DND-41 (cell line): ENCODE measurements around the gene ADGRG7.

Experiments
- ATAC-seq: fragments of 200-7000 bp; cut with Tn5 transposase; 3 replicates; pipeline ENCODE4 v1.9.1; 2021; ENCODE audit warnings: low read depth; ENCODE audit not compliant: insufficient read depth
- DNase-seq: peaks from one replicate; pipeline ENCODE4 v3.0.0-alpha.2; 2020
- H2AFZ ChIP-seq: 2 replicates; pipeline ENCODE4 v1.6.0; 2012; ENCODE audit warnings: low read depth, low read length
- H3K27ac ChIP-seq: 2 replicates; pipeline ENCODE4 v1.5.1; 2012; ENCODE audit warnings: low read length, inconsistent platforms
- H3K27me3 ChIP-seq: fragments of 200-600 bp; sonication (generic); 2 replicates; pipeline ENCODE4 v1.6.0; 2012; ENCODE audit warnings: low read length, mild to moderate bottlenecking, inconsistent platforms; ENCODE audit not compliant: insufficient read depth, poor library complexity
- H3K36me3 ChIP-seq: 2 replicates; pipeline ENCODE4 v1.5.1; 2012; ENCODE audit warnings: low read length, inconsistent platforms; ENCODE audit not compliant: insufficient read depth
- H3K4me1 ChIP-seq: 2 replicates; pipeline ENCODE4 v1.5.1; 2012; ENCODE audit warnings: mild to moderate bottlenecking, low read length; ENCODE audit not compliant: insufficient read depth
- H3K4me2 ChIP-seq: 2 replicates; pipeline ENCODE4 v1.6.0; 2012; ENCODE audit warnings: mild to moderate bottlenecking, moderate library complexity, low read length, inconsistent platforms; ENCODE audit not compliant: insufficient read depth
- H3K4me3 ChIP-seq, 2 experiments: fragments of 200-600 bp in 1 of 2; shearing (Covaris generic) in 1 of 2; 2 replicates each; pipeline ENCODE4 v1.5.1; 2012 to 2016; ENCODE audit warnings: inconsistent platforms in 2 of 2, low read length in 2 of 2, mild to moderate bottlenecking in 2 of 2, low read depth in 1 of 2, moderate library complexity in 1 of 2
- H3K79me2 ChIP-seq: 2 replicates; pipeline ENCODE4 v1.6.0; 2012; ENCODE audit warnings: low read length, inconsistent platforms; ENCODE audit not compliant: insufficient read depth
- H3K9ac ChIP-seq: 2 replicates; pipeline ENCODE4 v1.6.0; 2012; ENCODE audit warnings: low read depth, mild to moderate bottlenecking, inconsistent platforms, low read length, moderate library complexity
- H3K9me3 ChIP-seq: 2 replicates; pipeline ENCODE4 v1.5.1; 2012; ENCODE audit warnings: low read length, moderate library complexity, mild to moderate bottlenecking, inconsistent platforms; ENCODE audit not compliant: insufficient read depth, severe bottlenecking
- H4K20me1 ChIP-seq: 2 replicates; pipeline ENCODE4 v1.6.0; 2012; ENCODE audit warnings: low read length; ENCODE audit not compliant: insufficient read depth
- EZH2 ChIP-seq: IDR thresholded peaks from 3 replicates; pipeline ENCODE4 v1.6.1; 2012; ENCODE audit warnings: borderline replicate concordance, low read depth, mild to moderate bottlenecking, moderate library complexity, low read length, inconsistent platforms; ENCODE audit not compliant: severe bottlenecking
- TF ChIP-seq, protein P1 (sequence below): IDR thresholded peaks from 2 replicates; pipeline ENCODE4 v1.5.1; 2012; ENCODE audit warnings: borderline replicate concordance, low read length, moderate library complexity, mild to moderate bottlenecking; ENCODE audit not compliant: poor library complexity, severe bottlenecking; ENCODE audit errors: extremely low read depth

Gene ADGRG7

DNA sequence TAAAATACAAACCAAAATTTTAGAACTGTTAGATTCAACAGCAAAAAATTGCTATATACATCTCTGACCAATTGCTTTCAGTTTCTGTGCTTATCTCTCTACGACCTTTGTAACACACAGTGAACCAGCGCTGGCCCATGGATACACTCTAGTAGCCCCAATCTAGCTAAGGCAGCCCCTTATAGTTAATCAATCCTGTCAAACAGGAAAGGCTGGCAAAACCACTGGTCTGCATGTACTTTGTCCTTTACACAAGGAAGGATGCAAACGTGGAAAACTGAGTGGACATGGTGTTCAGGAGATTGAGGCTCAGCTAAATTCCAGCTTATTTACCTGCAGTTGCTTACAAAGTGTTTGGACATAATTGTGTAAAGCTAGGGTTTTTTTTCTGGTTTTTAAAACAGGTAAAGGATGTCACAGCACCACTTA, 25.9 kb downstream of the ADGRG7 start:
- no peaks in the 10 kb centered on the region for H3K36me3 ChIP-seq
- ATAC-seq: no peak
- no peaks in the 10 kb centered on the region for H4K20me1 ChIP-seq

GRCh38 chr3:100637197-100637631, 27.8 kb downstream of the ADGRG7 start:
- no peaks in the 10 kb centered on the region for H3K9me3 ChIP-seq
- H3K4me1 ChIP-seq: no peaks in the 10 kb centered on the region
- no peak for TF ChIP-seq EZH2
- TF ChIP-seq, protein P1, sequence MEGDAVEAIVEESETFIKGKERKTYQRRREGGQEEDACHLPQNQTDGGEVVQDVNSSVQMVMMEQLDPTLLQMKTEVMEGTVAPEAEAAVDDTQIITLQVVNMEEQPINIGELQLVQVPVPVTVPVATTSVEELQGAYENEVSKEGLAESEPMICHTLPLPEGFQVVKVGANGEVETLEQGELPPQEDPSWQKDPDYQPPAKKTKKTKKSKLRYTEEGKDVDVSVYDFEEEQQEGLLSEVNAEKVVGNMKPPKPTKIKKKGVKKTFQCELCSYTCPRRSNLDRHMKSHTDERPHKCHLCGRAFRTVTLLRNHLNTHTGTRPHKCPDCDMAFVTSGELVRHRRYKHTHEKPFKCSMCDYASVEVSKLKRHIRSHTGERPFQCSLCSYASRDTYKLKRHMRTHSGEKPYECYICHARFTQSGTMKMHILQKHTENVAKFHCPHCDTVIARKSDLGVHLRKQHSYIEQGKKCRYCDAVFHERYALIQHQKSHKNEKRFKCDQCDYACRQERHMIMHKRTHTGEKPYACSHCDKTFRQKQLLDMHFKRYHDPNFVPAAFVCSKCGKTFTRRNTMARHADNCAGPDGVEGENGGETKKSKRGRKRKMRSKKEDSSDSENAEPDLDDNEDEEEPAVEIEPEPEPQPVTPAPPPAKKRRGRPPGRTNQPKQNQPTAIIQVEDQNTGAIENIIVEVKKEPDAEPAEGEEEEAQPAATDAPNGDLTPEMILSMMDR: no peak
- H3K36me3 ChIP-seq: no peaks in the 10 kb centered on the region
- H3K4me2 ChIP-seq: no peak overlapping the region
- H4K20me1 ChIP-seq: no peaks in the 10 kb centered on the region
- H3K79me2 ChIP-seq: no peaks in the 10 kb centered on the region
- no peak for DNase-seq
- H2AFZ ChIP-seq: no peak overlapping the region
- H3K27ac ChIP-seq: no peak overlapping the region
- no peak for ATAC-seq
- no peaks in the 10 kb centered on the region for H3K27me3 ChIP-seq
- no peak overlapping the region for H3K4me3 ChIP-seq
- no peak overlapping the region for H3K9ac ChIP-seq

More for the DNA sequence above, 25.9 kb downstream of the ADGRG7 start:
- Histone ChIP-seq H3K4me2 (no peak overlapping the region), H3K4me3 (no peak overlapping the region), H2AFZ (no peak overlapping the region), H3K27me3 (no peaks in the 10 kb centered on the region), H3K79me2 (no peaks in the 10 kb centered on the region), H3K9ac (no peak overlapping the region), H3K4me1 (no peaks in the 10 kb centered on the region), H3K27ac (no peak overlapping the region), H3K9me3 (no peaks in the 10 kb centered on the region)
- DNase-seq: no peak
- TF ChIP-seq, protein P1: no peak
- no peak for TF ChIP-seq EZH2

DNA sequence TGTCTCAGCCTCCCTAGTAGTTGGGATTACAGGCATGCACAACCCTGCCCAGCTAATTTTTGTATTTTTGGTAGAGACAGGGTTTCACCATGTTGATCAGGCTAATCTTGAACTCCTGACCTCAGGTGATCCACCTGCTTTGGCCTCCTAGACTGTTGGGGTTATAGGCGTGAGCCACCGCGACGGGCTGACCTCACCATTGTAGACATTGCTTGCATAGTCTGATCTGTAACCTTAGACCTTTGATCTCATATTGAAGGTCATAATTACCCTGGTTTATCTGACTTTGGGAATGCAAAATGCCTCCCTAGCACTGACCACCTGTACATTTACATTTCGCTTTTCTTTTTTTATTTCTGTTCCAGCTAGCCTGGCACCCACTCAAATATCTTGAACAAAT, 31.2 kb downstream of the ADGRG7 start:
- Histone ChIP-seq H3K27ac (no peak overlapping the region), H4K20me1 (no peaks in the 10 kb centered on the region), H3K79me2 (no peaks in the 10 kb centered on the region), H3K9ac (no peak overlapping the region), H3K36me3 (no peaks in the 10 kb centered on the region), H2AFZ (no peak overlapping the region), H3K4me3 (no peak overlapping the region), H3K9me3 (no peaks in the 10 kb centered on the region), H3K27me3 (no peaks in the 10 kb centered on the region), H3K4me1 (no peaks in the 10 kb centered on the region), H3K4me2 (no peak overlapping the region)
- TF ChIP-seq EZH2: no peak
- TF ChIP-seq, protein P1: no peak
- ATAC-seq: no peak
- no peak for DNase-seq

- H2AFZ ChIP-seq: no peak overlapping the region
- no peak overlapping the region for H3K9ac ChIP-seq
- no peak overlapping the region for H3K27ac ChIP-seq
- ATAC-seq (no peak), DNase-seq (no peak)
- no peak overlapping the region for H3K4me2 ChIP-seq
- TF ChIP-seq, protein P1: no peak
- TF ChIP-seq EZH2: no peak
- H3K4me1 ChIP-seq: no peaks in the 10 kb centered on the region
- H3K27me3 ChIP-seq: no peaks in the 10 kb centered on the region
- no peaks in the 10 kb centered on the region for H3K9me3 ChIP-seq
- H3K36me3 ChIP-seq: no peaks in the 10 kb centered on the region
- H3K79me2 ChIP-seq: no peaks in the 10 kb centered on the region
- H3K4me3 ChIP-seq: no peak overlapping the region
- no peaks in the 10 kb centered on the region for H4K20me1 ChIP-seq
Measured at GRCh38 chr3:100641471-100642032, 32.2 kb downstream of the ADGRG7 start.
